Adrenal gland (tissue), 12 donors: ENCODE results near the gene ANKZF1. TPM values are rescaled to one million over a fixed set of nuclear protein-coding genes. Genes with fewer than 3 reads are reported as not detected.
A peak's percentile ranks its signal among the peaks of the same experiment; 100 is the strongest.

ENCODE experiments used
- DNase-seq, 7 donors: peaks; one replicate each; pipeline ENCODE4 v3.0.0-alpha.2; 2019 to 2020
- H3K27ac ChIP-seq, 5 donors: fragments of 200-600 bp; sonication (generic) in 4 of 5; 1 replicate in 3 of 5; 2 replicates in 2 of 5; pipeline versions ENCODE4 v1.5.1 to v1.8.0; 2016 to 2020; ENCODE audit warnings: mild to moderate bottlenecking in 1 of 5
- H3K27me3 ChIP-seq: fragments of 200-600 bp; 2 replicates; pipeline ENCODE4 v1.8.0; 2021
- H3K36me3 ChIP-seq, 2 donors: fragments of 200-600 bp; replicated peaks in 1 of 2; 1 replicate in 1 of 2; 2 replicates in 1 of 2; pipeline versions ENCODE4 v1.5.1 to v1.8.0; 2018 to 2022
- H3K4me1 ChIP-seq, 2 donors: fragments of 200-600 bp; replicated peaks in 1 of 2; 1 replicate in 1 of 2; 2 replicates in 1 of 2; pipeline versions ENCODE4 v1.5.1 to v1.8.0; 2018 to 2021
- H3K4me3 ChIP-seq, 4 donors: fragments of 200-600 bp; sonication (generic) in 3 of 4; one replicate each; pipeline ENCODE4 v1.5.1; 2016 to 2018
- H3K9me3 ChIP-seq, 3 donors: fragments of 200-600 bp; sonication (generic) in 1 of 3; replicated peaks in 1 of 3; 1 replicate in 2 of 3; 2 replicates in 1 of 3; pipeline versions ENCODE4 v1.5.1 to v1.8.0; 2016 to 2021
- POLR2A ChIP-seq, 2 donors: fragments of 450-650 bp; IDR thresholded peaks; one replicate each; pipeline ENCODE4 v1.6.1; 2017; ENCODE audit warnings: antibody characterized with exemption in 2 of 2, mild to moderate bottlenecking in 2 of 2, moderate library complexity in 1 of 2
- WGBS, 4 donors: extraction: QIAGEN DNeasy Blood & Tissue Kit in 2 of 4; methylation state at CpG; one replicate each; pipeline versions ENCODE4 v1.1.5 to v1.1.7; 2013 to 2017; 5-methylcytosine and 5-hydroxymethylcytosine counted together
- intact Hi-C, 2 donors: fragments of 100-400 bp; cut with DNase I; formaldehyde crosslinking; loops; one replicate each; pipeline versions ENCODE4 v1.14.1 to v1.15.0; 2022 to 2023
- polyA plus RNA-seq, 3 donors: library from polyadenylated mRNA; stranded (reverse); fragments of 200-250 nt in 2 of 3; fragments of 350-450 nt in 1 of 3; fragmentation: Illumina TruSeq in 1 of 3; extraction: RNeasy Lipid Tissue Mini Kit (QIAGEN cat#74804) in 1 of 3; gene quantifications; one replicate each; pipeline ENCODE4 v1.2.3, GENCODE V29; 2013 to 2014
- total RNA-seq, 9 donors: library from RNA; depleted of rRNA in 4 of 9; stranded (reverse); fragments of >200 nt in 4 of 9; fragments of 120-200 nt in 1 of 9; fragmentation: NEBNext Ultra II Directional in 1 of 9; extraction: Animal tissue kit (Norgen Biotek cat#: 25700) in 1 of 9; gene quantifications; one replicate each; pipeline versions ENCODE4 v1.1.0 to v1.2.4, GENCODE V29; 2013 to 2023
- TF ChIP-seq, protein P1 (sequence below), 6 experiments: fragments of 450-650 bp in 4 of 6; fragments of 200-600 bp in 2 of 6; sonication (generic) in 1 of 6; IDR thresholded peaks; 1 replicate in 5 of 6; 2 replicates in 1 of 6; pipeline versions ENCODE4 v1.5.1 to v1.8.0; 2016 to 2021; ENCODE audit warnings: antibody characterized with exemption in 6 of 6, mild to moderate bottlenecking in 2 of 6, moderate library complexity in 1 of 6
- donor health status: healthy with polysubstance abuse.
- donor health status: Bipolar disorder and iron deficiency.
- donor health status: DM: yes; HTN: yes; CAD: no.
- donor health status: DM: no; HTN: no; CAD: no.
- donor health status: DM: no; HTN: no; CAD: no.
- donor health status: DM: yes; HTN: yes; CAD: no.

Gene ANKZF1
- total and polyA plus RNA-seq, 12 donors: 11.5 to 93.1 (median 37.6) TPM

DNA sequence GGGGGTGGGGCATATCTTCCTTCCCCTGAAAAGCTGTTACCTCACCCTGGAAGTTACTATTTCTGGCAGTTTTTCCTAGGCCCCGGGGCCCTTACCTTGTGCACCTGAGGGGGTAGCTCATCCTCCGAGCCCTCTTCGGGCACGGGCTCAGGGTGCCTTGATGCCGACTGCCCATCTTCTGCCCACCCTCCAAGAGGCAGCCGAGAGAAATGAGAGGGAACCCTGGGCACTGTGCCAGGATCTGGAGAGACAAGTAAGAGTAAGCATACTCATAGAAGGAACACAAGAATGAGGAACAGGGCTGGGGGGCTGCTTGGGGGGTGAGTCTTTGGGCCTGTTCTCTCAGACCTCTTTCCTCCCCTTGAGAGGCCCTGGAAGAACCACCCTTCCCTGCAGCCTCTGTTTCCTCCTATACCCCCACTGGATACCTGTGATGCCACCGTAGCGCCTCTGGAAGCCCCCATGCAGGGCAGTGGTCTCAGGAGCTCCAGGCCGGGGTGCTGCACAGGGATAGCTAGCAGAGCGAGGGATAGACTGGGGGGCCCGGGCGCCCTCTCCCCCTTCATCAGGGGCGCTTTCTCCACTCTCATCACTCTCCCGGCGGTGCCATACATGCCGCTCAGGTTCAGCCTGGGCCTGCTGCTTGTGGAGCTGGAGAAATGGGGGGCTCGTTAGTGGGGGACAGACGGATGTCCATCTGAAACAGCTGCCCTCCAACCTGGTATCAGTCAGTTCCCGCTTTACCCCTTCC lies 8.8 kb upstream of the ANKZF1 start:
- TF ChIP-seq POLR2A (IDR thresholded peaks at IDR 0.05): no peak
- TF ChIP-seq, protein P1, sequence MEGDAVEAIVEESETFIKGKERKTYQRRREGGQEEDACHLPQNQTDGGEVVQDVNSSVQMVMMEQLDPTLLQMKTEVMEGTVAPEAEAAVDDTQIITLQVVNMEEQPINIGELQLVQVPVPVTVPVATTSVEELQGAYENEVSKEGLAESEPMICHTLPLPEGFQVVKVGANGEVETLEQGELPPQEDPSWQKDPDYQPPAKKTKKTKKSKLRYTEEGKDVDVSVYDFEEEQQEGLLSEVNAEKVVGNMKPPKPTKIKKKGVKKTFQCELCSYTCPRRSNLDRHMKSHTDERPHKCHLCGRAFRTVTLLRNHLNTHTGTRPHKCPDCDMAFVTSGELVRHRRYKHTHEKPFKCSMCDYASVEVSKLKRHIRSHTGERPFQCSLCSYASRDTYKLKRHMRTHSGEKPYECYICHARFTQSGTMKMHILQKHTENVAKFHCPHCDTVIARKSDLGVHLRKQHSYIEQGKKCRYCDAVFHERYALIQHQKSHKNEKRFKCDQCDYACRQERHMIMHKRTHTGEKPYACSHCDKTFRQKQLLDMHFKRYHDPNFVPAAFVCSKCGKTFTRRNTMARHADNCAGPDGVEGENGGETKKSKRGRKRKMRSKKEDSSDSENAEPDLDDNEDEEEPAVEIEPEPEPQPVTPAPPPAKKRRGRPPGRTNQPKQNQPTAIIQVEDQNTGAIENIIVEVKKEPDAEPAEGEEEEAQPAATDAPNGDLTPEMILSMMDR (IDR thresholded peaks at IDR 0.05): no peak
- Histone ChIP-seq H3K4me1 (peaks cover 23 to 34% of the 10 kb centered on the region in 2 donors), H3K36me3 (peaks cover 0 to 64% of the 10 kb centered on the region in 2 donors), H3K27me3 (no peaks in the 10 kb centered on the region), H3K9me3 (no peaks in the 10 kb centered on the region), H3K4me3 (no peak overlapping the region), H3K27ac (no peak overlapping the region)
- WGBS, 4 donors: 86 to 91% (median 90%) methylated on average over 8 to 19 of the region's 19 CpGs
- intact Hi-C loops: no loop called here
- DNase-seq: no peak

DNA sequence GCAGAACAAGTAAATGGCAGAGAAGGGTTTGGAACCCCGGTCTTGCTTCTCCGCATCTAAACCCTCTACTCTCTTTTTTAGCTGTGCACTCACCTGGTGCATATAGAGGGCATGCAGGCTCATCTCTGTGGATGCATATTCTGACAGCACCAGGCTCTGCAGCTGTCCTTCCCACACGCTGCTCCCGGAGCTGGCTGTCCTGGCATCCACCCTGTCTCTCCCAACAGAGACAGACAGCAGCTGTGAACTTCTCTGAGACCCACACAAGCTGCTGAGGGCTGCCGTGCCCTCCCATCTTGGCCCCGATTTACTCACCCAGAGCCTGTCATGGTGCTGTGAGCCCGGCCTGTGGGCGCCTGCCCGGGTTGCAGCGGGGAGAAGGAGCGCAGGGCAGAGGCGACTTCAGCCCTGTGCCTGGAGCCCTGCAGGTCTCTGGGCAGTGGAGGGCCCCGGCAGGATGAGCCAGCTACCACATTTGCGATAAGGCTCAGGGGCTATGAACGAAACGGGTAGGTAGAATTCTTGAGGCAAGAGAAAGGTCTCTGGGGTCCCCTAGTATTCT lies 7.6 kb upstream of the ANKZF1 start:
- H3K4me1 ChIP-seq: peaks cover 23 to 34% of the 10 kb centered on the region in 2 donors
- 92 to 97% (median 96%) methylated on average over 9 to 16 of the region's 16 CpGs for WGBS, 4 donors
- no peak for TF ChIP-seq POLR2A (IDR thresholded peaks at IDR 0.05)
- TF ChIP-seq, protein P1 (IDR thresholded peaks at IDR 0.05): no peak
- H3K36me3 ChIP-seq: peaks cover 0 to 70% of the 10 kb centered on the region in 2 donors
- no peak overlapping the region for H3K4me3 ChIP-seq
- intact Hi-C loops: no loop called here
- no peak for DNase-seq
- H3K9me3 ChIP-seq: no peaks in the 10 kb centered on the region
- H3K27me3 ChIP-seq: no peaks in the 10 kb centered on the region
- H3K27ac ChIP-seq: no peak overlapping the region

DNA sequence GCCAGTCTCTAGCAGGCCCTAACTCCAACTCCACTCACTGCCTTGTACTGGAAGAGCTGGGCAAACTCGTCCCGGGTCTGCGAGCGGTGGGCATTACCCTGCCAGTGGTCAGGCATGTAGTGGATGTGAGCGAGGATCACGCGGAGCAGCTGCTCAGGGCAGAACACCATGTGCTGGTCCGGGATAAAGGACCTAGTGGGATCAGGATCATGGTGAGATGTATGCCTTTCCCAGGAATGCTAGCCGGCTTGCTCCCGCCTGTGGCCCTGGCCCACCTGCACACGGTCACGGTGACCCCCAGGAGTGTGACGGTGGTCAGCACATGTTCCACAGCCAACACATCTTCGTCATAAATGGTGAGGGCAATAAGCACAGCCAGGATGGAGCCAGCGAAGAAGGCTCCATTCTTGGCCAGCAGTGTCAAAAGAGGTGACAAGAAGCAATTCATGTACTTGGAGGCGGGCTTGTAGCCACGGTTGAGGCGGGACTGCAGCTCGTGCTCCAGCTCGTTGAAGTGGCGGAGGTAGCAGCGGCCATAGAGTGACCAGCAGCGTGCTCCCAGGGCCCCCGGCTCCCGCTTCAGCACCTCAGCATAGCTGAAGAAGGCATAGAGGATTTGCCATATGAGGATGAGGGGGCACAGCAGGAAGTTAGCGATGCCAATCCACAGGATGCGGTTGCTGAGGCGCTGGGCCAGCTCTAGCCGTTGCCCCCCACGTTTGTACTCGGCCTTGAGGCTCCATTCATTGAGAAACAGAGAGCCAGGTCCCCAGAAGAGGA lies 5.6 kb upstream of the ANKZF1 start:
- peaks cover 0 to 70% of the 10 kb centered on the region in 2 donors for H3K36me3 ChIP-seq

More for the DNA sequence above, 5.6 kb upstream of the ANKZF1 start:
- intact Hi-C loops: no loop called here
- no peak overlapping the region for H3K4me3 ChIP-seq
- H3K4me1 ChIP-seq: peaks cover 20 to 34% of the 10 kb centered on the region in 2 donors
- no peak overlapping the region for H3K27ac ChIP-seq
- no peaks in the 10 kb centered on the region for H3K9me3 ChIP-seq
- WGBS, 4 donors: 90 to 96% (median 91%) methylated on average over 25 to 31 of the region's 31 CpGs
- no peak for TF ChIP-seq POLR2A (IDR thresholded peaks at IDR 0.05)
- TF ChIP-seq, protein P1 (IDR thresholded peaks at IDR 0.05): no peak
- peak in 1 of 7 donors; percentile 4 for DNase-seq
- H3K27me3 ChIP-seq: no peaks in the 10 kb centered on the region
